HK-2 (cell line): ENCODE measurements around the gene CDX1.

ENCODE experiments used
- DNase-seq: peaks from one replicate; pipeline ENCODE4 v3.0.0-alpha.2; 2018; ENCODE audit not compliant: unreplicated experiment

CDX1 gene

DNA sequence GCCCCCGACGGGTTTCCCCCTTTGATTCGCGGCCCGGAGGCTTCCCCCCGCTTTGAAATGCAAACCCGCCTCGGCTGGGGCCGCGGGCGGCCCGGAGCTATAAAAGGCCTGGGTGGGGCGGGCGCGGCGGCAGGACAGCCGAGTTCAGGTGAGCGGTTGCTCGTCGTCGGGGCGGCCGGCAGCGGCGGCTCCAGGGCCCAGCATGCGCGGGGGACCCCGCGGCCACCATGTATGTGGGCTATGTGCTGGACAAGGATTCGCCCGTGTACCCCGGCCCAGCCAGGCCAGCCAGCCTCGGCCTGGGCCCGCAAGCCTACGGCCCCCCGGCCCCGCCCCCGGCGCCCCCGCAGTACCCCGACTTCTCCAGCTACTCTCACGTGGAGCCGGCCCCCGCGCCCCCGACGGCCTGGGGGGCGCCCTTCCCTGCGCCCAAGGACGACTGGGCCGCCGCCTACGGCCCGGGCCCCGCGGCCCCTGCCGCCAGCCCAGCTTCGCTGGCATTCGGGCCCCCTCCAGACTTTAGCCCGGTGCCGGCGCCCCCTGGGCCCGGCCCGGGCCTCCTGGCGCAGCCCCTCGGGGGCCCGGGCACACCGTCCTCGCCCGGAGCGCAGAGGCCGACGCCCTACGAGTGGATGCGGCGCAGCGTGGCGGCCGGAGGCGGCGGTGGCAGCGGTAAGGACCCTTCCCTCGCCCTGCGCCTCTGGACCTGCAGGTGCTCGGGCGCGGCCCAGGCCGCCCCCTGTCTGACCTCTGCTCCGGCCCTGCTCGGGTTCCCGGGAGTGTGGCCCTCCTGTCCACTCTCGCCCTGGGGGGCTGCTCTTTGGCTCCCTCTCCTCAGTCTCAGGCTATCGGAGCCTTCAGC lies at the start of gene CDX1:
Gene CDX1 (plus strand): TSS at position 129 of the 862 bp plus-strand sequence. CDS start 99 bp downstream, at position 228.
- DNase-seq, result no peak

DNA sequence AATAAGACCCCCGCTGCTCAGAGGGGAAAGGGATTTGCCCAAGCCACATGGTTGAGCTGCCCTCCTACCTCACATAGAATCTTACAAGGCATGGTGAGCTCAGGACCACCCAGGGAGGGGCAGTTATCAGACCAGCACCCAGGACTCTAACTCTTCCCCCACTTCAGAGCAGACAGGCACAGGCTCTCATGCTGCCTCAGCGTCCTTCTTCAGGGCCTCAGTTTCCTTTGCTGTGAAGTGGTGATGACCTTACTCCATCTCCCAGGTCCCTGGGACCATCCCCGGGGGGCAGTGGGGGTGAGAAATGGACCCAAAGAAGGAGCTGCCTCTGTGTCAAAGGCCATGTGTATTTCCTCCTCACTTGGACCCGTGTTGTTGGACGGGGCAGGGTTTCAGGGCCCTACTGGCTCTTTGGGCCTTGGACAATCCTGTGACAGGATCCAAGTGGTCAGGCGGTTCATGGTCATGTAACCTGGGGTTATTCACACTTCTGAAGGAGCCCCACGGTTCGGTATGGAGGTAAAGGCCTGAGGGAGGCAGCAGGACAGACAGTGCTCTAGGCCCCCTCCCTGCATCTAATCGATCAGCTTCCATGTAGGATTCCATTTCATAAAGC lies 48.5 kb upstream of the CDX1 start:
- DNase-seq, result no peak

DNA sequence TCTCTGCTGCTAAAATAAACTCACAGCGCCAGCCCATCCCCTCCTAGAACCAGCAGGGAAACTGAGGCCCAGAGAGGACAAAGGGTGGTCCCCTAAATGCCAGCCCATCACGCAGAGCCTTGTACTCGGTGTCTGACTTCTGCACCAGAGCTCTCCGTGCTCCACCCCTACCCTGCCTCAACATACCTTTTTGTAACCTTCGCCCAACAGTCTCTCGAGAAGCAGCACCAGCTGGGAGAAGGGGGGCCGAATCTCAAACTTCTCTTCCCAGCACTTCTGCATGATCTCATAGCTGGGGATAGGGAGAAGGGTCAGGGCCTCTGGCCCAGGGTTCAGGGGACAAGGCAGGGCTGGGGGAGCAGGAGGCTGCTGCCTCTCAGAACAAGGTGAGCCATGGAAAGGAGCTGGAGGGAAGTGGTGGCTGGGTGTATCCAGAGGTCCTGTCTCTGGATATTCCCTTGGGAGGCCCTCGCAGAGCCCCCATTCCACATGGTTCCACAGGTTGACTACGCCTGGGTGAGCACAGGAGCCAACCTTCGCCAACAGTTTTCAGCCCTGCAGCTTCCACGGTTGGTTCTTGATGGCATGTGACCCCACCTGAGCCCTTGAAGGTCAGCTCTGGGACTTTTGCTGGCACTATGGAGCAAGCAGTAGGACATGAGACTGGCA lies 47.9 kb upstream of the CDX1 start:
- DNase-seq, result no peak

DNA sequence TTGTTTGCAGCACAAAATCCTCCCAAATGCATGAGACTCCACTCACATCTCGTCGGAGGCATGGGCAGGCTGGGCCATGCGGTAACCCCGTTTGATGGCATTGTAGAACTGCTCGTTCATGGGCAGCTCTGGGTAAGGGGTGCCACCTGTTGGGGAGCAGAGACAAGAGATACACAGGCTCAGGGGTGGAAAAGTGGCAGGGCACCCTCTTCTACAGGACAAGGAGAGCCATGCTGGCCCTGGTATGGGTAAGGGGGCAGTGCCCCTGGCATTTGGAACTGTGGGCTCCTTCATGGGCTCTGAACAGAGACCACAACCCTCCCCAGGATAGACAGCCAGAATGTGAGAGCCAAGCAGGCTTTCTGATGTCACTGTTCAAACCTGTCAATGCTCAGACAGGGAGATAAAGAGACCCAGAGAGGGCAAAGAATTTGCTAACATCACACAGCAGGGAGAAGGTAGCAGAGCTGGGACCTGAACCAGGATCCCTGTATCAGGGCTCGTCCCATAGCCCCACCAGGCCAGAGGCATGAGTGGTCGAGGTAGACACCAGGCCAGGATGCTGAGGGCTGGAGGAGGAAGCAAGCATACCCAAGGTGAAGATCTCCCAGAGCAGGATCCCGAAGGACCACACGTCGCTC lies 47.0 kb upstream of the CDX1 start:
- no peak for DNase-seq

DNA sequence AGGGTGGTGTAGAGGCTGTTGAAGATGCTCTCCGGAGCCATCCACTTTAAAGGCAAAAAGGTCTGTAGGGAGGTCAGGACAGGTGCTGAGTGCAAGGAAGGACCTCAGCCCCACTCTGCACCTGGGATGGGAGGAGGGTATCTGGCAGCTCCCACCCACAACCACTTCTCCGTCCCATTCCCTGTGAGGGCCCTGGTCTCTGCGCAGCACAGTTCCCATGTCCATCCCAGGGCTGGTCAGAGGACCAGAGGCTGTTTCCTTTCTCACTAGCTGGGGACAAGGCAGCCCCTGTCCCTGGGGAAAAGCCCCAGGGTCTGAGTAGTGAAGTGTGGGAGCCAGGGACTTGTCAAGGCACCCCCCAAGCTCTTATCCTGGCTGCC lies 46.5 kb upstream of the CDX1 start:
- DNase-seq, result no peak

DNA sequence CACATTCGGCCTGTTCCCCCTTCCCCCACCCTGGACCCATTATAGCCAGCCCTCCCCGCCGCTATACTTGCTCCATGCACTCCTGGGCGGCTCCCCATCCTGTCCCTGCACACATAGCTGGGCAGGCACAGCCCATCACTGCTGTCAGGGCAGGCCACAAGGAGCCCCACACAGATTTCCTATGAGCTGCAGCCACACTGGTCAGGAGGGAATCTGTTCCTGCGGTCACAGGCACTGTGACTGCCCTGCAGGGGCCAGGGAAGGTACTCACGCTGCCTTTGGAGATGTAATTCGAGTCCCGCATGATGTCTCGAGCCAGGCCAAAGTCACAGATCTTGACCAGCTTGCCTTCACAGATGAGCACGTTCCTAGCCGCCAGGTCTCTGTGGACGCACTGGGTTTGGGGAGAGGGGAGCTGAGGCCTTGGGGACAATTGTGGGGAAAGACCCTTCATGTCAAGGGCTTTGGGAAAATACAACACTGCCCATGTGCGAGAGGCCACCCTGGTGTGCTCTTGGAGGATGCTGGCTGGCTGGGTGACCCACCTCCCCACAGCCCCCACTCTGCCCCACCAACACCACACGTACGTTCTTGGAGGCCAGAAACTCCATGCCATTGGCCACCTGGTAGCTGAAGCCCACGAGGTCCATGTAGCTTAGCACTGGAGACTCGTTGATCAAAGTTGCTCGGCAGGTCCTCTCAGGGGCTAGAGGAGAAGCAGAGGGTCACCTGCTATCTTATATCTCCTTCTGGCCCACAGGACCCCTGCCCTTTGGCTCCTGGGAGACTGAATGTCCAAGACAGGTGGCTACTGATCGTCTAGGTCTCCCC lies 45.7 kb upstream of the CDX1 start:
- DNase-seq, result no peak

DNA sequence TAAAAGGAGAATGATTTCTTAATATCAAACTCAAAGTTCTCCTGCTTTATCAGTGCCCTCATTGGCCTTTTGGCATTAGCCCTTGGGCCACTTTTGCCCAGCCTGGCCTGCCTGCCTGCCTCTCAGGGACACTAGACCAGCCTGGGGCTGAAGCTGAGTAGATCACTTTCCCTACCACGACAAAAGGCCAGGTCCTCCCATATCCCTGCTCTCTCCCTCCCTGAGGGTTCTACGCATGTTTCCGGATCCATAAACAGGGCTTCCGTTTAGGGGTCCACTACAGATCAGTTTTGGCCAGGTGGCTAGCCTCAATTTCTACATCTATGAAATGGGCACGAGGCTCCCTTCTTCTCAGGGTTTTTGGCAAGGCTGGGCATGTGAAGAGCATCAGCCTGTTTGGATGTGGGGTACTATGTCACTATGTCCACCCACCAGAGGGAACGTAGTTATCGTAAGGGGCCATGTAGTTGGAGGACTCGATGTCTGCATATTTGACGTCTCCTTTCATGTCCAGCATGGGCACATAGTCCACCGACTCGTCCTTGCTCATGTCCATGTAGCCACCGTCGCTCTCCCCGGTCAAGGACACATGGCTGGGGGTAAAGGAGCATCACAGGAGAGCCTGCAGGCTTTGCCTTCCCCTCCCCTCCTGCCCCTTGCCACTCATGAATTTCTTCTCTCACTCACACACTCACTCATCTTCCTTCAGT lies 45.0 kb upstream of the CDX1 start:
- no peak for DNase-seq

DNA sequence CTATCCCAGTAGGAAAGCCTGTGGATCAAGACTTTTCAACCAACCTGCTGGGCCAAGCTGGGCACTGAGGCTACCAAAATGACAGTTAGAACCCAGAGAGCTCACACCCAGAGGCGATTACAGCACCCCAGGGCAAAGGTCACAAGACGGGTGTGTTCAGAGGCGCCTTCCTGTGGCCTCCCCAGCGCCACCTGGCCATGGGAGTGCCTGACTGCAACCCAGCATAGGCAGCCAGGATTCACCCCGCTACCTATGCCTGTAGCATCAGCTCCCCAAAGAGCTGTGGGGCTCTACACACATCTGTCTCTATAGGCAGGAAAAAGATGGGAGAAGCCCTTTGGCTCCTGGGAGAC lies 44.4 kb upstream of the CDX1 start:
- DNase-seq, result no peak

DNA sequence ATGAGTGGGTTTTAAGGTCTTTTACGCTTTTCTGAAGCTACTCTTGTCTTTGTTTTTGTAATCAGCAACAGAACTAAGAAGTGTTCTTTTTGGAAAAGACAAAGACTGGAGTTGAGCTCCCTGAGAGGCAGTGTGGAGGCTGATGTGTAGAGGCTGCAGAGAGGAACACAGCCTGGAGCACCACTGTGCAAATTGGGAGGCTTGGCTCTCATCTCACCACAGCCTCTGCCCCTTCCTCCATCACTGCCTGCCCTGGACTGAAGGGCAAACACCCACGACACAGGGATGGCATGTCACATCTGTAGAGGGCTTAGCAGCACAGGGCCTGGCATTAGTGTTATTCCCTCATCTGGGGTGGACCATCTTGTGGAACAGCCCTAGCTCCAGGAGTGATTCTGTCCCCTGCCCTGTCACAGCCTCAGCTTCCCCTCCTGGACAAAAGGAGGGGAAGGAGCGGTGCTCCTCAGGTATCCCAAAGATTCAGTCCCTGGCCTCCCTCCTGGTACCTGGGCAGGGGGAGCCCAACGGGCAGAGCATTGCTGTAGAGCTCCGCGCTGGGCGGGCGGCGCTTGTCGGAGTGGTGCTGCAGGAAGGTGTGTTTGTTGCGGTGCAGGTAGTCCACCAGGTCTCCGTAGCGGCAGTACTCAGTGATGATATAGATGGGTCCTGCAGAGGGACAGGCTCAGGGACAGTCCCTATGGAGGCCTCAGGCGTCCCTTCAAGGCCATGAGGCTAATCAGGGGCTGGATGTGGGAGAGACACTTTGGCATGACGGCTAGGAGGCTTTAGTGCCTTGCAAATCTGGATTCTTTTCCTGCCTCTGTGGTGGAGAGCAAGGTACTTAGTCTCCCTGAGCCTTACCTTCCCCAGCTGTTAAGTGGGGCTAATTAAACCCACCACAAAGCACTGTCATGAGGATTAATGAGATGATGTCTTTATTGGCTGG lies 43.8 kb upstream of the CDX1 start:
- no peak for DNase-seq

DNA sequence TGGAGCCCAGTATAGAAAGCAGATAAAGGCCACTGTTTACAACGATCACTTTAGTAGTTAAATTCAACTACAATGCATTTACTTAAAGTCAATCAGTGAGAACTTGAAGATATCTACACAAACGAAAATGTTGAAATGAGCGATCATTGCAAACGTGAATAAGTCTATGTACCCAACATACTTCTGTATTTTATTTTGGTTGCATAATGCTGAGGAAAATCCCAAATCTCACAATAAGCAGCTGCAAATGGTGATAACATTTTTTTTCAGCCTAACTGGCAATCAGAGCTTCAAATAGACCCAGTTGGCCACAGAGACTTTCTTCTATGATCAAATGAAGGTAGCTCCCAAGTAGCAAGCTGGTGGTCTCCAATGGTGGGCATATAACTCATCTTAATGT lies 43.0 kb upstream of the CDX1 start:
- DNase-seq, result no peak

DNA sequence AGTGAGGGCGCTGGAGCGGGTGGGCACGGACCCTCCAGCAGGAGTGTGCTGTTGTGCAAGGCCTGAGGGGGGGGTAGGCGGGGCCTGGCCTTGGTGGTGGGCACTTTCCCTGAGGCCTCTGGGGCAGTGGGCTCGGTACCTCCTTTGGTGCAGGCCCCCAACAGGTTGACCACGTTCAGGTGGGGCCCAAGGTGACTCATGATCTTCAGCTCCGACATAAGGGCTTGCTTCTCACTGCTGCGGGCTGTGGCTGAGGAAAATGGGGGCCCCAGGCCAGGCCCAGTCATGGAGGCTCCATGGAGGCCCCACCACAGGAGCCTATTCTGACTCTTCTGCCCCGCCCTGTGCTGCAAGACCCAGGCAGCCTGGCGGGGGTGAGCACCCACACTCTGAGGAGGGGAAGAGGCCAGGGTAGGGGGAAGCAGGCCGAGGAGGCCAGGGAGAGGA lies 42.4 kb upstream of the CDX1 start:
- DNase-seq, result no peak

DNA sequence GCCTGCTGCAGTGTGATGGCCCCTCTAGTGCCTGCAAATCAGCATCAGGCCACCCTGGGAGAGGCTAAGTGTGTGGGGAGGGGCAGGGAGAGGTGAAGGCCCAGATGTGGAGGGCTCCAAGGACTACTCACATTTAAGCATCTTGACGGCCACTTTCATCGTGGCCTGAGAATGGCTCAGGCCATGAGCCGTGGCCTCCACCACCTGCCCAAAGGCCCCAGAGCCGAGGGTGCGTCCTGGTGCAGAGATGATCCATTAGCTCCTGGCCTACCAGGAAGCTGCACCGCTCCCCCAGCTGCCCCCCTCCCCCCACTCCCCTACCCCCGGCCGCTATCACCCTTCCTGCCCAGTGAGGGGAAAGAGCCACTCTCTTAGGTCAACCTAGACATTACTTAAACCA lies 42.0 kb upstream of the CDX1 start:
- no peak for DNase-seq

DNA sequence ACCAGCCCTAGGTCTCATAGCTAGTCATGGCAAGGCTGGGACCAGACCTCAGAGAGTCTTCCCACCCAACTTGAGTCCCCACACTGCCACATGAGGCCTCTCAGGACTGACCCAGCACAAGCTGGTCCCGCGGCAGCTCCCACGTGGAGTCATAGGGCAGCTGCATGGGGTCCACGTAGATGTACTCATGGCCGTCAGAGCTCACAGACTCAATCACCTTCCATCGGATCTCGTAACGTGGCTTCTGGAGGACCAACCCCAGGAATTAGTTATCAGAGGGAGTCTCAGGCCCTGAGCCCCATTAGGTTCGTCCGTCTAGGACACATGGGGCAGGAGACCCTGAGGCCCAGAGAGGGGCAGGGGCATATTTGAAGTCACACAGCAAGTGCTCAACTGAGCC lies 41.2 kb upstream of the CDX1 start:
- no peak for DNase-seq

DNA sequence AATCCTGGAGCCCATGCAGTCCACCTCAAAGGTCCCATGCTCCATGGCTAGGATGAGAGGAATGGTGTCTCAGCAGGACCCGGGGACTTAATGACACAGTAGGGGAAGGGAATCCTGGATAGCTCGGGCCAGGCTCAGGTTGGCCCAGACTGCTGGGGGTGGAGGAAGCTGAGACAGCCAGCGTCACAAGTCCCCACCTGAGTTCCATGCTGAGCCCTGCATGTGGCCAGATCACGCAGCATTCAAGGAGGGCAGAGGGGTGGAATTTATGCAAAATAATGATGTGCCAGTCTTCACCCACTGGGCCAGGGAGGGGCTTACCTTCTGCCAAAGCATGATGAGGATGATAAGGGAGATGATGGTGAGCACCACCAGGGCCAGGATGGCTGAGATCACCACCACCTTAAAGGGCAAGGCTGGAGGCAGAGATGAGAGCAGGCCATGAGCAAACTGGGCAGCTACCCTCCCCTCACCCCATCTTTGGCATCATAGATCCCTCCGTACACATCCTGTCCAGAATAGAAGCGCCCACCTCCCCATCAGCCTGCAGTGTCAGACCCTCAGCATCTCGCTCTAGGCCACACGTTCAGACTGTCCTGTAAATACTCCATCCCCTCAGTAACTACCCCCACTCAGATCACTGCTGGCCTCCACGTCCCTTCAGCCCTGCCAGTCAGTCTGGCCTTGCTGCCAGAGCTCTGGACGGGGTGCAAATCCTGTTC lies 40.2 kb upstream of the CDX1 start:
- DNase-seq, result no peak

DNA sequence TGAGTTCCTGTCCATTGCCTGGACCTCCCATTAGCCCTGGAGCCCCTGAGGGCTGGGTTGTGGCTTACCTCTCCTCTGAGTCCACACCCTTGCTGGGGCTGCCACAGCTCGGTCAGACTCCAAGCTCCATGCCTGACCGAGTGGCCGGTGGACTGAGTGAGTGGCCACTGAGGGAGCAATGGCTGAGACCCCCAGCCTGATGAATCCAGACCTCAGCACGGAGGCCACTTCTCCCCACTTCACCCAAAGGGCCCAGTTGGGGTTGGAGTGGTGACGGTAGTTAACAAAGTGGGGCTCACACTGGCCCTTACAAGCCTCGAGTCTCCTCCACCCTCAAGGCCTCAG lies 39.7 kb upstream of the CDX1 start:
- DNase-seq, result no peak

DNA sequence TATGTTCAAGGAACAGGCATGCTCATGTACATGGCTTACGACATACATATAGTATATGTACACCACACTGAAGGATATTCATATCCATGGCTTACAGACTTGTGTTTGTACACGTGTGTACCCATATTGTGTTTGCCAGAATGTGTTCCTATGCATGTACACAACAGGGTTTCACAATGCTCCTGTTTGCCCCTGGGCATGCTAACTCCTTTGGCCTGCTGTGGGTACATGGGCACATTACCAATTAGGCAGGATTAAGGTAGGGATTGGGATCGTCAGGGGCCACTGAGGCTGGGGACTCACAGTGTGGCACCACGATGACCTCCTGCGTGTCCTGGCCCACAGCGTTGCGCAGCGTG lies 37.1 kb upstream of the CDX1 start:
- no peak for DNase-seq

DNA sequence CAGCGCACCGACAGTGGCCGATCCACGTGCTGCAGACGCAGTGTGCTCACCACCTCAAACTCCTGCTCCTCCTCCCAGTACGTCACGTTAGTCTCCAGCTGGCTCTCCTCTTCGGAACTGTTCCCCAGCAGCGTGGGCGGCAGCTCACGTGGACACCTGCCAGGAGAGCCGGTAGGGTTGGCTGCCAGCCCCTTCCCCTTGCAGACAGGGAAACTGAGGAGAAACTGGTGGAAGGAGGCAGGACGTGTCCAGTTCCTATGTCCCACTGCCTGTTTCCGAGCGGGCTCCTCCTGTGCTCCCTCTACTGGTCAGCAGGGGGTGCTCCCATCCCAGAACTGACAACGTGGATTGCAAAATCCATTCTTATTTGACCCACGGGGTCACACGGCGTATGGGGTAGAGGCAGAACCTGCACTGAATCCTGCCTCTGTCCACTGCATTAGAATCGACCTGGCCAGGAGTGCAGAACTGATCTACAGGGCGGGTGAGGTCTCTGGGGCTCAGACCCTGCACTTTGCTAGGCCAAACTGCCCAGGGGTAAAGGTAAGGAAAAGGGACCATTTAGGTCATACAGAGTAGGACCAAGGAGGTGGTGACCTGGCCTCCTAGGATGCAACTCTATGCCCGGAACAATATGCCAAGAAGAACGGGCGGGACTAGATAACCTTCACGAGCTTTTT lies 36.6 kb upstream of the CDX1 start:
- DNase-seq, result peak; percentile 65

DNA sequence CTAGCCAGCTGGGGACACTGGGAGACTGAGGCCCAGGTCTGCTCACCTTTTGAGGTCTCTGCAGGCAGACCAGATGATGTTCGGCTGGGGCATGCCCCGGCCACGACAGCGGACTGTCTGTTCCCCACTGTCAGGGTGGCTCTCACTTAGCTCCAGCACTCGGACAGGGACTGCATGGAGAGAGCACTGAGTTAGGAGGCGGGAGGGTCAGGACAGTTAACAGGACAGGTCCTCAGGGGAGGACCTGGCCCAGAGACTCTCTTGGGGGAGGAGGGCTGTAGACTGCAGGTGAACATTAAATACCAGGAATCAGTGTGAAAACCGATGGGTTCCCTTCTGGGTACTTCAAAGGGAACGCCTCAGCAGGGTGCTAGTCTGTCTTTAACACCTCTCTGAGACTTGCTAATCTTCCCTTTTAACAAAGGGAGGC lies 36.1 kb upstream of the CDX1 start:
- DNase-seq, result no peak

DNA sequence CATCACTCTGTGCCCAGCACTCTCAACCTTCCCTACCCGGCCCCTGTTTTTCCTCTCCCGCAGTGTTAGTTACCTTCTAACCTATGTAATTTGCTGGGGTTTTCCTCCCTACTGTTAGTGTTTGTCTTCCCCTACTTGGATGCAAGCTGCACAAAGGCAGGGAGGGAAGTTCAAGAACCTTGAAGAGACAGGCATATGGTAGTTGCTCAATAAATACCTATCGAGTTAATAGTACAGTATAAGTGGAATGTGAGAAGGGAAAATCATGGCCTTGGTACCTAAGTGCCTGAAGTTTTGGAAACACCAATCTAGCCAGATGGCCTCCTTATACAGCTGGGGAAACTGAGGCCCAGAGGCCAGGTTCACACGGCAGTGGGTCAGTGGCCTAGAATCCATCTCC lies 35.1 kb upstream of the CDX1 start:
- DNase-seq, result no peak
